ENCODE results near the gene PTGDS. TPM values are rescaled to one million over a fixed set of nuclear protein-coding genes. Genes with fewer than 3 reads are reported as not detected.
A peak's percentile ranks its signal among the peaks of the same experiment; 100 is the strongest.

The PTGDS gene
- total RNA-seq, 1 experiment from 2014 or later, result not detected

GRCh38 chr9:136968333-136969127 is 8.8 kb upstream of the PTGDS start:
- no peak for DNase-seq (ENCODE audit: low read depth)
- in situ Hi-C loops (cut with HindIII; ENCODE audit: low pct_unique_long_range_greater_than_20kb, low sequenced_read_pairs), result no loop called here

DNA sequence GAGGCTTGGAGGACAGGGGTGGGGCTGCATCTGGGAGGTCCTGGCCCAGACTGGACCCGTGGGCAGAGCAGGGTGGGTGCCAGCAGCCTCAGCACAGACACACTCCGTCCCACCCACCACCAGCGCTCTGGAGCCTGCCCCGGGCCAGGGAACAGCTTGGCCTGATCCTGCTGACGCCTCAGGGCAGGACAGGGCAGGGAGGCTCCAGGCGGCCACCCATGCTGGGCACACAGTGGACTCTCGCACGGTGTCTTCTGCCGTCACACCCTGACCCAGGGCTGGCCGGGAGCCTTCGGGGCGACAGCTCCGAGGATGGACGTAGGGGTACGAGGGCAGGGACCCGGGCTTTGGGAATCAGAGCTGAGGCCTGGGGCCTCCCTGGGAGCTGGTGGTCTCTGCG is 8.2 kb upstream of the PTGDS start:
- no peak for DNase-seq (ENCODE audit: low read depth)
- in situ Hi-C loops (cut with HindIII; ENCODE audit: low pct_unique_long_range_greater_than_20kb, low sequenced_read_pairs), result no loop called here

DNA sequence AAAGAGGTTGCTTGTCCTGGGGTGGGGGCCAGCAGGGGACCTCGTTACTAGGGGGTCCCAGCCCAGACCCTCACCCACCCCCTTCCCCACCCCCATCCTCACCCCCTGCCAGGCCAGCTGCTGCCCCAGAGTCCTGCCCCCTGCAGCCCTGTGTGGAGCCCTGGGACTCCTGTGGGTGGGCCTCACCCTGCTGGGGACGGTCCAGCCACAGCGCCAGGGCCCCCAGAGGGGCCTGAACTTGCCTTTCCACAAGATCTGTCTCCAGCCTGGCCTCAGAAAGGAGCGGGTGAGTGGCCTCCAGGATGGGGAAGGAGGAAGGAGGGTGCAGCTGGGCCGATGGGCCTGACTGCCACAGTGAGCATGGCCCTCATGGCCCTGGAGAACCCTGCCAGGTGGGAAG is 7.5 kb upstream of the PTGDS start:
- in situ Hi-C loops (cut with HindIII; ENCODE audit: low pct_unique_long_range_greater_than_20kb, low sequenced_read_pairs), result no loop called here
- DNase-seq (ENCODE audit: low read depth), result no peak

- DNase-seq (ENCODE audit: low read depth), result no peak
- in situ Hi-C loops (cut with HindIII; ENCODE audit: low pct_unique_long_range_greater_than_20kb, low sequenced_read_pairs), result no loop called here
Observed at GRCh38 chr9:136970361-136970760, 6.9 kb upstream of the PTGDS start.

GRCh38 chr9:136971746-136972145 is 5.6 kb upstream of the PTGDS start:
- no peak for DNase-seq (ENCODE audit: low read depth)
- in situ Hi-C loops (cut with HindIII; ENCODE audit: low pct_unique_long_range_greater_than_20kb, low sequenced_read_pairs), result no loop called here

DNA sequence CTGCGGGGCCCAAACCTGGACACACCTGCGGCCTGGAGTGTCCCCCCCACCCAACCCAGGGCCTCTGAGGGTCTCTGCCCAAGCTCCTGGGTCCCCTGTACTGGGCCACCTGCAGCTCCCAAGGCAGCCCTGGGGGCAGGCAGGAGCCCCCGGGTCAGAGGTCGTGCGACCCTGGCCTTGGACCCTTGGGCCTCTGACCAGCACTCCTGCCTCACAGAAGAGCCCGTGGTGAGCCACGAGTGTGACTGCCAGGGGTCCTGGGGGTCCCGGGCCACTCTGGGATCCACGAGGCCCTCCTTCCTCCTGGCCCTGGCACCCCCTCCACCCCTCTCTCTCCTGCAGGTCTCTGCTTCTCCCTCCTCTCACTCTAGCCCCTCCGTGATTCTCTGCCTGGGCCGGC is 5.0 kb upstream of the PTGDS start:
- in situ Hi-C loops (cut with HindIII; ENCODE audit: low pct_unique_long_range_greater_than_20kb, low sequenced_read_pairs), result no loop called here
- DNase-seq (ENCODE audit: low read depth), result no peak

GRCh38 chr9:136972743-136973142 is 4.6 kb upstream of the PTGDS start:
- in situ Hi-C loops (cut with HindIII; ENCODE audit: low pct_unique_long_range_greater_than_20kb, low sequenced_read_pairs), result no loop called here

GRCh38 chr9:136973618-136974617 is 3.4 kb upstream of the PTGDS start:
- no peak for DNase-seq (ENCODE audit: low read depth)
- in situ Hi-C loops (cut with HindIII; ENCODE audit: low pct_unique_long_range_greater_than_20kb, low sequenced_read_pairs), result no loop called here

More at GRCh38 chr9:136972743-136973142, 4.6 kb upstream of the PTGDS start:
- DNase-seq (ENCODE audit: low read depth), result no peak

- no peak for DNase-seq (ENCODE audit: low read depth)
- in situ Hi-C loops (cut with HindIII; ENCODE audit: low pct_unique_long_range_greater_than_20kb, low sequenced_read_pairs), result no loop called here
Observed at GRCh38 chr9:136974817-136975535, 2.3 kb upstream of the PTGDS start.

GRCh38 chr9:136975644-136976043 is 1.7 kb upstream of the PTGDS start:
- no peak for DNase-seq (ENCODE audit: low read depth)
- in situ Hi-C loops (cut with HindIII; ENCODE audit: low pct_unique_long_range_greater_than_20kb, low sequenced_read_pairs), result no loop called here

- DNase-seq (ENCODE audit: low read depth), result no peak
- in situ Hi-C loops (cut with HindIII; ENCODE audit: low pct_unique_long_range_greater_than_20kb, low sequenced_read_pairs), result no loop called here
Observed at GRCh38 chr9:136977649-136978072, 357 bp downstream of the PTGDS start.

DNA sequence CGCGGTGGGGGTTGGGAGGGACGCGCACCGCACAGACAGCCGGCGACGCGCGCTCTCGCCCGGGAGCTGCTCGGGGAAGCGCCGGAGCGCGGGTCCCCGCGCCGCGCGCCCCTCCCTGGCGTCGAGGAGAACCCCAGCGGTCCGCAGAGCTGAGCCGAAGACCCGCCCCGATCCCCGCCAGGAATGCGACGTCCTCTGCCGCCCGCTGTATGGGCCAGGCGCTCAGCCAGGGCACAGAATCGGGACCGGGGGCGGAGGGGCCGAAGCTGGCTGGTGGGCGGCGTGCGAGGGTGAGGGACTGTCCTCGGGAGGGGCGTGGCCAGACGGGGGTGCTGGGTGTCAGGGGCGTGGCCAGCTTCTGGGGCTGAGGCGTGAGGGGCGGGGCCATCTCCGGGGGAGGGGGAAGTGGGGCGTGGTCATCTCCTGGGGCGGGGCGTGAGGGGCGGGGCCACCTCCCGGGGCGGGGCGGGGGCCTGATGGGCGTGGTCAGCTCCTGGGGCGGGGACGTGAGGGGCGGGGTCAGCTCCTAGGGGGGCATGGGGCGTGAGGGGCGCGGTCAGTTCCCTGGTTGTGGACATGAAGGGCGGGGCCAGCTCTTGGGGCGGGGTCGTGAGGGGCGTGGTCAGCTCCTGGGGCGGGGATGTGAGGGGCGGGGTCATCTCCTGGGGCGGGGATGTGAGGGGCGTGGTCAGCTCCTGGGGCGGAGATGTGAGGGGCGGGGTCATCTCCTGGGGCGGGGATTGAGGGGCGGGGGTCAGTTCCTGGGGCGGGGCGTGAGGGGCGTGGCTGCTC is 965 bp downstream of the PTGDS start:
- peak; percentile 59 for DNase-seq (ENCODE audit: low read depth)
- in situ Hi-C loops (cut with HindIII; ENCODE audit: low pct_unique_long_range_greater_than_20kb, low sequenced_read_pairs), result no loop called here

- in situ Hi-C loops (cut with HindIII; ENCODE audit: low pct_unique_long_range_greater_than_20kb, low sequenced_read_pairs), result no loop called here
- no peak for DNase-seq (ENCODE audit: low read depth)
Observed at GRCh38 chr9:136978865-136979544, 1.7 kb downstream of the PTGDS start.

GRCh38 chr9:136979769-136980587 is 2.7 kb downstream of the PTGDS start:
- in situ Hi-C loops (cut with HindIII; ENCODE audit: low pct_unique_long_range_greater_than_20kb, low sequenced_read_pairs), result no loop called here
- no peak for DNase-seq (ENCODE audit: low read depth)

- no peak for DNase-seq (ENCODE audit: low read depth)
- in situ Hi-C loops (cut with HindIII; ENCODE audit: low pct_unique_long_range_greater_than_20kb, low sequenced_read_pairs), result no loop called here
Observed at GRCh38 chr9:136980669-136981478, 3.6 kb downstream of the PTGDS start.

All from Caki2 (cell line).